GM18499 (cell line): Measurements from ENCODE around the gene SMYD3.

ENCODE experiments used
- ATAC-seq: cut with Tn5 transposase; IDR thresholded peaks from one replicate; pipeline ENCODE4 v1.9.1; 2021; ENCODE audit warnings: moderate number of reproducible peaks; ENCODE audit not compliant: insufficient read depth, unreplicated experiment

SMYD3 gene

DNA sequence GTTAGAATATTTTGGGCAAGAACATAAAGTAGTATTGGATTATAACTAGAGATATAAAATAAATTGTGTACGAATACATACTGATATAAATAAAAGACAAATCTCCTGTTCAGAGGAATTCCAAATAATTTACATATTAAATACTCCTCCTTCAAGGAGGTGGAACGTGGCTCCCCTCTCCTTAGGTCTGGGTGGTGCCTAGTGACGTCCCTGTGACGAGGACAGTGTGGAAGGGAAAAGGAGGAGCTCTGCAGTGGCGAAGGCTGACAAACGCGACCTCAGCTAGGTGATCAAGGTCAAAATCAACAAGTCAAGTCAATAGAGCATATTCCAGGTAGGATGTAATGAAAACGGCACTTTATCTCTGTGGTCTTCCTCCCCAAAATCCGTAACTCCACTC lies 310.0 kb downstream of the SMYD3 start:
- ATAC-seq = no peak

DNA sequence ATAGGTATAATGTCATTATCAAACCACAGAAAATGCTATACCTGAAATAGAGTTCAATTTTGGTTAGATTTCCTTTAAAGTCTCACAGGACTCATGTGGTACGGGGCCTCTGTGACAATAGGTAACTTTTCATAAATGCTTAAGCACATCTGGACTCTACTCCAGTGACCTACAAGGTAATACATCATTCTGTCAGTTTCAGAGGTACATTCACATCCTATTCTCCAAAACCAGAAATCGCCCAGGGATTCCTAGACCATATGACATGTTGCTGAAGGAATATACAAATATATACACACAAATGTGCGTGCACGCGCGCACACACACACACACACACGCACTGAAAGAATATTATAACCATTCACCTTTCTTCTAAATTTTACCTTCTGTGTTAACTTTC lies 311.8 kb downstream of the SMYD3 start:
- no peak for ATAC-seq

DNA sequence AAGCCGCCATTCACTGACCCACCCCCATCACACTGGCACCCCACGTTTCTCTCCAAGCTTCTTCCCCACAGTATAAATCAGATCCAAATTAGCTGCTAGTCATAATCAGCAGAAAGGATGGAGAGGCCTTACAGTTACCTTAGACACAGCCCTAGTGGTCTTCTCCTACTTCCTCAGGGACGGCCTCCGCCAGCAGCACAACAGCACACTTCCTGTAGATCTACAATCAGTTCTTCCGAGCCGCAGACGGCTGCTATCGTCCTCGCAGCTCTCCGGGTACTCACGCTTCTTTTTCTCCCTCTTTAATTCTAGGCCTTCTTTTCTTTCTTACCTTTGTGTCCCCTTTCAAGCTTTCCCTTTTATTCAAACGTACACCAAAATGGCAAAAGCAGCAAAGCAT lies 313.5 kb downstream of the SMYD3 start:
- no peak for ATAC-seq

DNA sequence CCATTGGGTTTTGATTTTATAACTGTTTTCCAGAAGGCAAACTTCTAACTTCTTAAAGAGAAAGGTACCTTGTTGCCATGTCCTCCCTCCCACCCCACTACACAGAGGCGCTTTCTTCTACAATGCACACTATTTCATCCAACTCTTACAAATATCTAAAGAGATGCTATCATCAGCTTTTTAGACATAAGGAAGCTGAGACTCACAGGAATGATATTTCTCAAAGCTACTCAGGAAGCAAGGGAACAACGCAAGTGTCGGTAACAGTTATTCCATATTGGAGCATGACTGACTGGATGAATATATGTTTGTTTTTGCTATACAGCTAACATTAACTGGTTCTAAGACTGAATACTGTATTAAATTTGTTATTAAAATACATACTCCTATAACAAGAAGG lies 318.0 kb downstream of the SMYD3 start:
- ATAC-seq = no peak

DNA sequence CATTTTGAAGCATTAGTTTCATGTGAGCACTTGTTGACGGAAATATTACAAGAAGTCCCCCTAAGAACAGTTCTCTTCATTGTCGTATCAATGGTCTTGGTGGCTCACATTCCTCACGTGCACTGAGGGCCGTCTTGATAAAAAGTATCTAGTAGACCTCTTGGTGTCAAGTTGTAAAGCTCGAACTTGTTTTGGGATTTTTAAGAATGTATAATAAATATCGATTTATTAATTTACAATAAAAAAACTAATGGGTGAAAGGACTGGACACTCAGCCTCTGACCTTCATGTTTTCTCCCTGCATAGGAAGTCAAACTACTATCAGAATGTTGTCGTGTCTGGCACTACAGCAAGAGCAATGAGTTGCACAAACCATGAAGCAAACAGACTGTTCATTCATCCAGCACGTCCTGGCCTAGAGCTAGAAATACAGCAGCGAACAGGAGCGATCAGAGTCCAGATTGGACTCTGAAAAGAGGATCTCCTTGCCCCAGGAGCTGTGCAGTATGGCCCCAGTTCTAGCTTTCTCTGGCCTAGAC lies 319.2 kb downstream of the SMYD3 start:
- no peak for ATAC-seq

DNA sequence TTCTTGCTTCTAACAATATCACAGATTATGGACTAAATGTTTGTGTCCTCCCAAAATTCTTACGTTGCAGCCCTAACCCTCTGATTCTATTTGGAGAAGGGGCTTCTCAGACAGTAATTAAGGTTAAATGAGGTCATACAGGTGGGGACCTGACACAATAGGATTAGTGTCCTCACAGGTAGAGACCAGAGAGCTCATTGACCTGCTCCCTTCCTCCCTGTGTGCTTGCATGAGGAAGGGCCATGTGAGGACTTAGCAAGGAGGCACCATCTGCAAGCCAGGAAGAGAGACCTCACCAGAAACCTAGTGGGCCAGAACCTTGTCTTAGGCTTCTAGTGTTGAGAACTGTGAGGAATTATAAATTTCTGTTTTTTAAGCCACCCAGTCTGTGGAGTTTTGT lies 322.6 kb downstream of the SMYD3 start:
- no peak for ATAC-seq

DNA sequence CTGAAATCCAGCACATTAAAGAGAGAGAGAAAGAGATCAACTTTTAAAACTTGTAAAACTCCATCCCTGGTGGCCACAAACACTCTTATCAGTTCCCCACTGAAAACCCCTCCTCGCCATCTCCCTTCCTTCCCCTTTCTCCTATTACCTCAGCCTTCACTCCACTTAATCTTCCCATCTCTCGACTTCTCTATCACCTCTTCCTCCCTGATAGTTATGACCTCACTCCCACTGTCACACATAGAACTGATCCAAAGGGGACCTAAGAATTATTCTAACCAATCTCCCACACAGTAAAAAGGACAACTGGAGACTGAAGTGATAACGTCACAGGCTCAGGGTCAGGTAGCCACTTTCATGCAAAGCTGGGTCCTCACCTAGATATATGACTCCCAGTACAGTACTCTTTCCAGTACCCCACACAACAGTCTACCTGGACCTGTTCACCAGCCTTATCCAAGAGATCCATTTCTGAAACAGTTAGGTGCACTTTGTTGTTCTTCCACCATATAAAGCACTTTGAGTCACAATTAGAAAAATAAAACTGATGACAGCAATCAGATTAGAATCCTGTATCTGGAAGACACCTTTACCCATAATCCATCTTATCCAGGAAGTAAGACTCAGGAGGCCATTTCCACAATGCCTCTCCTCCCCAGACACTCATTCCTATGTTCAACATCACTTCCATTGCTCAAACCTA lies 324.8 kb downstream of the SMYD3 start:
- no peak for ATAC-seq

DNA sequence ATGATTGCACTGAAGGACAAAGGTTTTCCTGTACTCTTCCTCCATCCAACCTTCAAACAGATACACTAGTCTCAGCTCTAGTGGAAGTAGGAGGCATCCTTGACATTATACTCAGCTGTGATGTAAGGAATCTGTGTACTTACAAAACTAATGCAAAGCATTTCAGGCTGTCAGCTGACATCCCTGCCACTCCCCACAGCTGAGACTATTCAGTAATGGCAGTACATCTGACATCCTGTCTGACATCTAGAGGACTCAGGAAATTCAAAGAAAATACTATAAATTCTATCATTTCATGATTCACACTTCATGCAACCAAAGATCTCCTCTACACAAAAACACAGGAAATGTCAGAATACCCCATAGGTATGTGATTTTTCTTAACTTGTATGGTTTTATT lies 325.8 kb downstream of the SMYD3 start:
- ATAC-seq = no peak

DNA sequence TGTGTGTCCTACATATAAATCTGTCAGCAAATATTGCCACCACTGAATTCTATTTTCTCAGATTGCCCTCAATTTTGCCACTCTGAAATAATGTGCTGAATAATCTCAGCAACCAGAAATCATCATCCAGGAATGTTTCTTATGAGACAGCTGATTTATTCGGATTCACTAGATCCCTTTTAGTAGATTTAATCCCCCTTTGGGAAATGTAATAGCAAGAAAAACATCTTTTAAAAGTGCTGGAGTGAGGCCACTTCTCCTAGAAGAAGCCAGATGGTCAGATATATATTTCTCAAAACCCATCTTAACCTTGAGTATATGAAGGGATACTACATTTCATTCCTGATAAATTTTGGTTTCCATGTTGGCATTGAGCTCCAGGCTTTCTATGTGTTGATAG lies 327.7 kb downstream of the SMYD3 start:
- no peak for ATAC-seq

DNA sequence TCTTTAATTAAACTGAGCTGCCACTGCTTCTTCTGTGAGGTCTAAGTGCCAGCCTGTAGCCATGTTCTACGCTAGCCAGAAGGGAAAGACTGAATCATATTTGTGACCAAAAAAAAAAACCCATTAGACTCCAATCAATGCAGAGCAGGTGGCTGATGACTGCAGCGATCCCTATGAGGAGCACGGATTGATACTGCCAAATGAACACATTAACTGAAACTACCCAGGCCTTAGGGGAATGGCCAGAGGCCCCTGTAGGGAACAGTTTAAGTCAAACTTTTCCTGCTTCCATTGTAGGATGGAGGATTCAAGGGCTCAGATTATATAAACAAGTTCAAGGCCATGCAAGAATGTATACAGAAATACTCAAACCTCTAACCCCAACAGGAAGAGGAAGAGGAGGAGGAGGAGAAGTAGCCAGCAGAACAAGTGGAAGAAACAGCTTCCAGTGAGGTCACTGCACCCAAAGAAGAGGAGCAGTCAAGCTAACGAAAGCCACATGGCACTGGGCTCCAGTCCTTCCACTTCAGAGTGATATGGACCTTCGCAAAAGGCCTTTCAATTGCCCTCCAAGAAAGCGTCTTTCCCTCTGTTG lies 328.3 kb downstream of the SMYD3 start:
- ATAC-seq = no peak

DNA sequence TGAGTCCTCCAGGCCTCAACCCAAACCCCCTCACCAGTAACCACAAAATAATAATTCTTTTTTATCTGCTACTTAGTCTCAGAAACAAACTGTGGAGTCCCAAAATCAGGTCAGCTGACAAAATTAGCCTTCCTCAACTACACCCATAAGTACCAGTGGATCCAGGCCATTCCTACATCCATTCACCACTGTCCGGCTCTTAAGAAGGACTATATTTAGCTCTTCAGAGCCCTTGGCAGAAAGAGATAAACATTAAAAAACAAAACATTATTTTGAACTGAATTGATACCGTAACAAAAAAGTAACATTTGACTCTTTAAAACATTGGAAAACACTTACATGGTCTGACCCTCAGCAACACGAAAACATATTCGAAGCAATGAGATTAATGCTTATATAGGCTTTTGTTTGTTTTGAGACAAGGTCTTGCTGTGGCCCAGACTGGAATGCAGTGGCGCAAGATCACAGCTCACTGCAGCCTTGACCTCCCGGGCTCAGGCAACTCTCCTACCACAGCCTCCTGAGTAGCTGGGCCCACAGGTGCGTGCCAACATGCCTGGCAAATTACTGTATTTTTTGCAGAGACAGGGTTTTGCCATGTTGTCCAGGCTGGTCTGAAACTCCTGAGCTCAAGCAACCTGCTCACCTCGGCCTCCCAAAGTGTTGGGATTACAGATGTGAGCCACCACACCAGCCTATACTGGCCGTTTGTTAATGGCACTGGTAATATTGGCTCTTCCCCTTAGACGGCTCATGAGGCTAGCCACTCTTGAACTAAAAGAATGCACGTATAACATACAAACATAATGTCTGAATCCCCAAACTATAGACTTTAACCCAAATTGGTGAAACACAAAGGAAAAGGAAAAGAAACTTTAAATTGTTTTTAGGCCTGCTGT lies 330.7 kb downstream of the SMYD3 start:
- no peak for ATAC-seq

DNA sequence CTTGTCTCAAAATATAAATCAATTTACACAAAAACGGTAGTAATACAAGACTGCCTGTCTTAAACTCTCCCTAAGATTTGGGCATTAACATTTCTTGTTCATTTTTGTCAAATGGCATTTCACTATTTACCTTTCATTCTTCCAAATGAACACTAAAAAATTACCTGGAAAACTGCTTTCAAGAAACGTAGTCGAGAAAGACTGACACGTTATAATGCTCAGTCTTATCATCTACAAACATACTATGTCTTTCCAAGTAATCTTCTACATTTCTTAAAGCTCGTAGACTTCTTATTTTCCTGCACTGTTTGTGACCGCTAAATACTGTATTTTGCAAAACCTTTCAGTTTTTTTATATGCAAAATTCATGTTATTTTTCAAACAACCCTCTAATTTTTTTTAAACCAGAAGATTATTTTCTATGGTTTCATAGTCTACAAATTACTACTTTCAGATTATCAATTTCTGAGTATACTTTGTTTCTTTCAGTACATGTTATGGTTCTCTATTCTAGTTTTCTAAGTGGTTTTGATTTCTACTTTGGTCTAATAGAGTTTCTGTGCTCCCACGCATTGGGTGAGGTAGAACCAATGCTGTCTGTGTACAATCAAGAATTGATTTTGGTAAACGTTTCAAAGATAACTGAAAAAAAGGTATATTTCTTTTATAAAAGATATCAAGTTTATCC lies 336.4 kb downstream of the SMYD3 start:
- no peak for ATAC-seq

DNA sequence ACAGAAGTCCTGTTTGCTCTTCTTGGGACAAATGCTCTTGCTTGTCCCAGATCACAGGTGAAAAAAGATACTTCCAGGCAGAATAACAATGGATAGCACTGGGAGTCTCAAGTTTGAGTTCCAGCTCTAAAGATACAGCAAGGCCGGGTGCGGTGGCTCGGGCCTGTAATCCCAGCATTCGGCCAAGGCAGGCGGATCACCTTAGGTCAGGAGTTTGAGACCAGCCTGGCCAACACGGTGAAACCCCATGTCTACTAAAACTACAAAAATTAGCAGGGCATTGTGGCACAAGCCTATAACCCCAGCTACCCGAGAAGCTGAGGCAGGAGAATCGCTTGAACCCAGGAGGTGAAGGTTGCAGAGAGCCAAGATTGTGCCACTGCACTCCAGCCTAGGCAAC lies 337.6 kb downstream of the SMYD3 start:
- ATAC-seq = no peak

DNA sequence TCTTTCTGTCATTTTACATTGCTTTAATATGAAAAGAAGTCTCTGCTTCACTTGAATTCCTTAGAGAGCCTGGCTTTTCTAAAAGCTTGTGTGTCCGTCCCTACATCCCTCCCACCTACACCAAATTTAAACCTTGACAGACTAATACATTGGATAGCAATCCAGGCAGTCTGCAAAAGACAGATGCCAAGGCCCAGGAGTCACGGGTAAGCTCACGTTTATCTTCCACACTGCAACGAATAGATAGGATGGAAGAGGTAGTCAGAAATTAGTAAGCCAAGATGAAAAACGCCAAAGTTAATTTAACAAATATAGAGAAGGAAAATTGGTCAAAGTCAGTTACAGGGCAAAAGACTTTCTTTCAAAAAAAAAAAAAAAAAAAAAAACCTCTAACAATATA lies 338.1 kb downstream of the SMYD3 start:
- no peak for ATAC-seq

DNA sequence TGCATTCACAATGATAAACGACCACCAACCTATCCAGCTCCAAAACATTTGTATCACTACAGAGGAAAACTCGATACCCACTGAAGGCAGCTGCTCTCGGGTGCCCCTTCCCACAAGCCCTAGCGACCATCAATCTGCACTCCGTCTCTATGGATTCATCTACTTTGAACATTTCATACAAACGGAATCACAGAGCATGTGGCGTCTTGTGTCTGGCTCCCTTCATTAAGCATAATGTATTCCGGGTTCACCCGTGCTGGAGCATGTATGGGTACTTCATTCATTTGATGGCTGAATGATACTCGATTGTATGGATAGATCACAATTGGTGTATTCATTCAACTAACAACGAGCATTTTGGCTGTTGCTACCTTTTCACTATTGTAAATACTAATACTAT lies 340.2 kb downstream of the SMYD3 start:
- no peak for ATAC-seq

DNA sequence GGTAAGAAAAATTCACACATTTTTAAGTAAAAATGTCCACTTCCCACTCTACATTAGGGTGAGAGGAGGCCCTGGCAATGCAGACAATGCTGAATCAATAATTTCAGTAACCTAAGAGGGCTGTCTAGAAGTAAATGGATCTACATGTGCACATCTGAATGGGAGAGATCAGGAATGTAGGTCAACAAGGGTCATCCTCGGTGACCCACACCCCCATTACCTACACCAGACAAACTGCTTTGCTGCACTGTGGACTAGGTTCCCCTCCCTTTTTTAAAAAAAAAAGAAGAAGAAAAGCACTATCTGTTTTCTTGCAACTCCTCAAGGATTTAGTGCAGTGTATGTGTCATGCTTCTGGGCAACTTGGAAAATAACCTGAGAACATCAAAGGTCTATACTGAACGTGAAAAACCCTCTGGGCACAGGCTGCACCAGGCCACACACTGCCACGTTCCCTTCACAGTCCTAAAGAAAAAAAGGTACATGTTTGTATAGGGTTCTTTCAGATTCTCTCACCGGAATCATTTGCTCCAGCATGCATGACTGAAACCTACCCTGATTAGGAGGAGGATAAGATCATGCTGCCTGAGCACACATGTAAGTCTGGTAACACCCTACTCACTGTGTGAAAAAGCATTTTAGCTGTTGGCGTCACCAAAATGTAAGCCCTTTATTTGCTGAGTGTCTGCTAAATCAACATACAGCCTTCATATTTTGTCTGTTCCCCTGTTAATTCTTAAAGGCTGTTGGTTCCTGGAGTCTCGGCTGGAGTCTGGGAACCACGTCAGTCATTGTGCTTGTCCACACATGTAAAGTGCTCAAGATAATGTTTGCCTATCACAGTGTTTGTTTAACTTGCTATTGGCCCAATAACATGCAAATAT lies 341.0 kb downstream of the SMYD3 start:
- ATAC-seq = no peak

DNA sequence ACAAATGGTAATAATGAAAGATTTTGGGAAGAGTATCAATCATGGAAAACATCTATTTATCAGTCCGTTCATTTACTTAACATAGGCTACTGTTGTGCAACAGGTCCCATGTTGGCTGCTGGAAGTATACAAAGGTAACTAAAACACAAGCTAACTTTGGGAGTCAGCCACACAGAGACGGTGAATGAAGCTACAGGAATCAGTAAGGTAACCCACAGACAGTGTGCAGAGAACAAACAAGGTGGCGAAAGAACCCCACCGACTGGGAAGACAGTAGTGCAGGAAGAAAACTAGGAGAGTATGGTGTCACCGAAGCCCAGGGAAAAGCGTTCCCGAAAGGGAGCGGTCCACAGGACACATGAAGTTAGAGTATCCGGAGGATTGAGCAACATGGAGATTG lies 342.3 kb downstream of the SMYD3 start:
- no peak for ATAC-seq

DNA sequence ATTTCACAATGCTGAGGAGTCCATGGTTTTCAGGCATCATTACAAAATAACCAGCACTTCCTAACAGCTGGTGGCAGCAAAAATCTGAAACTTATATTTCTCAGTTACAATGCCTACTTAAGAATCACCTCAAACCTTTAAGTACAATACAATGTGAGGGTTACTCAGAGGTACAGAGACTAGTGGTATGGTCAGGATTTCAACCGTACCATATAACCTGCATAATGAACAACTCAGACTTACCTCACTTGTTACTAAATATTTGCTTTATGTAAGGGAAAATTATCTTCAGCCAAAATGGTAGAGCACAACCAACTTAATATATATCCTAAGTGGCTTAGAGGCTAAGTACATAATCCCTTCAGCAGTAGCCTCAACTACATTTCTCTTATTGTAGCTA lies 344.5 kb downstream of the SMYD3 start:
- ATAC-seq = no peak

DNA sequence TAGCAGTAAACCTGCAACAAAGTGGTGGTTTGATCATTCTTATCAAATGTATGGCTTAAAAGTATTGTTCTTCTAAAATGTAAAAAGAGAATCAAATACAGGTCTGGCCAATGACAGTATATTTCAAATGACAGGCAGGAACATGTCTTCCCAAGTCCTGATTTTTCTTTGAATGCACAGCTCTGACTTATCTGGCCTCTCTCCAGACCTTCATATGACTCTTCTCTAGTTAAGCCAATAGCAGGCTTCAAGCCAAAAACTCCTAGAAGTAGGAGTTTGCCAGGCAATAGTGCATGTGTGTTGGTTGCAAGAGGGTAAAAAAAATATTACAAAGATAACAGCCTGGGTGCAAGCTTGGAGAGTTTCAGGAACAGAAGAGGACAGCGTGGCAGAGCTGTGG lies 345.5 kb downstream of the SMYD3 start:
- ATAC-seq = no peak

DNA sequence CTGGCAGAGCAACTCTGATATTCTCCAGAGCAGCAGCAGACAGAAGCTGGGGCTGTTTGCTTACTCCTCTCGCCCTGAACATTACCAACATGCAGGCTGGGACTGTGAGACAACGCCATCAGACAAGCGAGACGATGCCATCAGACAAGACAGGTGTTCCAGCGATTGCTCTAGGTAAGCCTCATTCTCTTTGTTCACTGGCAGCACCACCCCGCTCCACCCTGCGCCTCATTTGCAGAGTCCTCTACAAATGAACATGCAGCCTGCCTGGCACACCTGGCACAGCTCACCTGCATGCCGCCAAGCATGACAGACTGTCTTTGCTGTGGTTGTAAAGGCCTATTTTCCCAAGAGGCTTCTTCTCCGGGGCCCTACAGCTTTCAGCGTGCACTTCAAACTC lies 346.2 kb downstream of the SMYD3 start:
- no peak for ATAC-seq
